GM19035 (cell line): ENCODE results near the gene IFNL3.

Source experiments
- ATAC-seq: cut with Tn5 transposase; IDR thresholded peaks from one replicate; pipeline ENCODE4 v1.9.1; 2021; ENCODE audit not compliant: unreplicated experiment

Gene IFNL3

GRCh38 chr19:39194832-39195542 is 49.8 kb downstream of the IFNL3 start:
- no peak for ATAC-seq

- ATAC-seq = no peak
These were observed 51.0 kb downstream of the IFNL3 start for GRCh38 chr19:39193803-39194202.
